GM23338 (cell line): Measurements from ENCODE around the gene COL8A2. TPM values are rescaled to one million over a fixed set of nuclear protein-coding genes. Genes with fewer than 3 reads are reported as not detected.

Source experiments
- ATAC-seq: fragments of 200-7000 bp; cut with Tn5 transposase; 3 replicates; pipeline ENCODE4 v1.9.1; 2020
- DNase-seq: peaks from one replicate; pipeline ENCODE4 v3.0.0-alpha.2; 2015; ENCODE audit warnings: low spot score
- H2AFZ ChIP-seq: fragments of 200-600 bp; sonication (generic); 2 replicates; pipeline ENCODE4 v1.8.0; 2016; ENCODE audit warnings: antibody characterized with exemption, mild to moderate bottlenecking, moderate library complexity
- H3F3A ChIP-seq: fragments of 200-600 bp; sonication (generic); replicated peaks from 2 replicates; pipeline ENCODE4 v1.8.0; 2017; ENCODE audit warnings: antibody characterized with exemption, mixed run types, low read depth
- H3K27ac ChIP-seq: fragments of 200-600 bp; sonication (generic); 2 replicates; pipeline ENCODE4 v1.6.1; 2016; ENCODE audit warnings: low read depth
- H3K27me3 ChIP-seq: fragments of 200-600 bp; sonication (generic); 2 replicates; pipeline ENCODE4 v1.8.0; 2016; ENCODE audit warnings: mild to moderate bottlenecking, mixed run types, moderate library complexity; ENCODE audit not compliant: insufficient read depth
- H3K36me3 ChIP-seq: fragments of 200-600 bp; sonication (generic); 2 replicates; pipeline ENCODE4 v1.8.0; 2016; ENCODE audit warnings: mild to moderate bottlenecking; ENCODE audit not compliant: insufficient read depth
- H3K4me1 ChIP-seq: fragments of 200-600 bp; sonication (generic); 2 replicates; pipeline ENCODE4 v1.8.0; 2016; ENCODE audit warnings: mild to moderate bottlenecking, moderate library complexity; ENCODE audit not compliant: insufficient read depth
- H3K4me2 ChIP-seq: fragments of 200-600 bp; sonication (generic); 2 replicates; pipeline ENCODE4 v1.7.1; 2017; ENCODE audit warnings: mixed run types
- H3K4me3 ChIP-seq: fragments of 200-600 bp; sonication (generic); 2 replicates; pipeline ENCODE4 v1.6.1; 2016; ENCODE audit warnings: mixed run types
- H3K79me2 ChIP-seq: fragments of 200-600 bp; sonication (generic); replicated peaks from 2 replicates; pipeline ENCODE4 v1.8.0; 2017; ENCODE audit warnings: mild to moderate bottlenecking; ENCODE audit not compliant: insufficient read depth
- H3K9me2 ChIP-seq: fragments of 200-600 bp; sonication (generic); 2 replicates; pipeline ENCODE4 v1.8.0; 2017; ENCODE audit not compliant: insufficient read depth
- H4K20me1 ChIP-seq: fragments of 200-600 bp; sonication (generic); replicated peaks from 2 replicates; pipeline ENCODE4 v1.8.0; 2017; ENCODE audit warnings: mild to moderate bottlenecking; ENCODE audit not compliant: insufficient read depth
- H3K27ac Mint-ChIP-seq: 2 replicates; pipeline ENCODE4 v1.8.0; 2020; ENCODE audit warnings: inconsistent platforms, mild to moderate bottlenecking, moderate library complexity, mixed read lengths
- H3K27me3 Mint-ChIP-seq: 3 replicates; pipeline ENCODE4 v1.8.0; 2022; ENCODE audit warnings: low read depth, mild to moderate bottlenecking, moderate library complexity, mixed read lengths, inconsistent platforms; ENCODE audit not compliant: insufficient read depth, poor library complexity
- H3K36me3 Mint-ChIP-seq: 3 replicates; pipeline ENCODE4 v1.8.0; 2021; ENCODE audit warnings: low read depth, mild to moderate bottlenecking, inconsistent platforms, moderate library complexity, mixed read lengths
- H3K4me1 Mint-ChIP-seq: 3 replicates; pipeline ENCODE4 v1.8.0; 2020; ENCODE audit warnings: mild to moderate bottlenecking, inconsistent platforms, mixed read lengths
- H3K4me3 Mint-ChIP-seq: 3 replicates; pipeline ENCODE4 v1.8.0; 2021; ENCODE audit warnings: moderate library complexity, mild to moderate bottlenecking, inconsistent platforms, mixed read lengths
- H3K9me3 Mint-ChIP-seq: 3 replicates; pipeline ENCODE4 v1.8.0; 2020; ENCODE audit warnings: moderate library complexity, mild to moderate bottlenecking, inconsistent platforms, mixed read lengths
- CTCF ChIP-seq, 2 experiments: fragments of 200-600 bp in 1 of 2; sonication (generic) in 1 of 2; conservative IDR thresholded peaks; 2 replicates each; pipeline versions ENCODE4 v1.5.1 to v1.6.1; 2016 to 2017; ENCODE audit warnings: antibody characterized with exemption in 2 of 2, low read depth in 2 of 2, mild to moderate bottlenecking in 2 of 2, moderate library complexity in 1 of 2
- ETS1 ChIP-seq: IDR thresholded peaks from 2 replicates; pipeline ENCODE4 v1.6.1; 2016; ENCODE audit warnings: antibody characterized with exemption
- EZH2 ChIP-seq: fragments of 200-600 bp; sonication (generic); IDR thresholded peaks from one replicate; pipeline ENCODE4 v1.8.0; 2017; ENCODE audit warnings: antibody characterized with exemption, mild to moderate bottlenecking, low read depth; ENCODE audit not compliant: unreplicated experiment
- EZH2phosphoT487 ChIP-seq: fragments of 200-600 bp; sonication (generic); IDR thresholded peaks from one replicate; pipeline ENCODE4 v1.8.1; 2018; ENCODE audit warnings: antibody characterized with exemption; ENCODE audit not compliant: unreplicated experiment
- JUNB ChIP-seq: IDR thresholded peaks from one replicate; pipeline ENCODE4 v1.6.1; 2016; ENCODE audit warnings: antibody characterized with exemption; ENCODE audit not compliant: unreplicated experiment
- NANOG ChIP-seq: IDR thresholded peaks from 2 replicates; pipeline ENCODE4 v1.6.1; 2016; ENCODE audit warnings: antibody characterized with exemption, borderline replicate concordance
- POLR2AphosphoS5 ChIP-seq: IDR thresholded peaks from 2 replicates; pipeline ENCODE4 v1.6.1; 2016; ENCODE audit warnings: antibody characterized with exemption, low read depth
- REST ChIP-seq: IDR thresholded peaks from one replicate; pipeline ENCODE4 v1.6.1; 2018; ENCODE audit warnings: antibody characterized with exemption; ENCODE audit not compliant: unreplicated experiment
- ZNF114 ChIP-seq: fragments of 250-450 bp; sonication (Bioruptor Pico); IDR thresholded peaks from 2 replicates; pipeline ENCODE4 v1.5.0; 2020; ENCODE audit warnings: mild to moderate bottlenecking, moderate library complexity
- ZNF462 ChIP-seq: fragments of 250-450 bp; sonication (Bioruptor Pico); IDR thresholded peaks from 2 replicates; pipeline ENCODE4 v1.5.0; 2020; ENCODE audit warnings: mild to moderate bottlenecking, moderate library complexity
- polyA plus RNA-seq: library from polyadenylated mRNA; unstranded; fragments of >200 nt; fragmentation: Nextera tagmentation; extraction: Ambion mirVana; gene quantifications from 2 replicates; pipeline ENCODE4 v1.2.1, GENCODE V29; 2016
- total RNA-seq: library from RNA; depleted of rRNA; stranded (reverse); fragments of >200 nt; shearing (Covaris generic); gene quantifications from 2 replicates; pipeline ENCODE4 v1.2.3, GENCODE V29; 2014

COL8A2 gene
- total and polyA plus RNA-seq, 2 experiments from 2014 or later: 0.95 to 4.9 TPM

GRCh38 chr1:36148821-36149236, 23.8 kb upstream of the COL8A2 start (continued):
- TF ChIP-seq CTCF (conservative IDR thresholded peaks at IDR 0.05; ENCODE audit: low read depth in 2 of 2) (no peak), ZNF462 (CRISPR knock-in tag) (no peak), EZH2 (no peak), POLR2AphosphoS5 (no peak), JUNB (no peak)

- Histone ChIP-seq H3K27ac (no peak overlapping the region), H2AFZ (no peak overlapping the region), H3K9me2 (no peaks in the 10 kb centered on the region), H3F3A (peaks cover 4% of the 10 kb centered on the region), H3K4me3 (no peak overlapping the region), H3K4me2 (no peak overlapping the region), H3K36me3 (no peaks in the 10 kb centered on the region), H4K20me1 (peaks cover 5% of the 10 kb centered on the region; the same call in 1 of the 2 replicates), H3K27me3 (no peaks in the 10 kb centered on the region), H3K4me1 (no peaks in the 10 kb centered on the region), H3K79me2 (peaks cover 25% of the 10 kb centered on the region)
- Mint-ChIP-seq H3K9me3 (no peaks in the 10 kb centered on the region; the same call in 1 of the 3 replicates), H3K27me3 (peaks cover 13% of the 10 kb centered on the region), H3K27ac (no peak overlapping the region), H3K4me3 (no peak overlapping the region), H3K36me3 (peaks cover 9% of the 10 kb centered on the region; the same call in 2 of the 3 replicates), H3K4me1 (peaks cover 6% of the 10 kb centered on the region; the same call in 1 of the 3 replicates)
- DNase-seq (no peak), ATAC-seq (no peak)
- TF ChIP-seq REST (no peak), CTCF (conservative IDR thresholded peaks at IDR 0.05; ENCODE audit: low read depth in 2 of 2) (no peak), EZH2phosphoT487 (no peak), NANOG (no peak), ZNF114 (no peak), ETS1 (no peak), POLR2AphosphoS5 (no peak), JUNB (no peak)
Observed at GRCh38 chr1:36144413-36144812, 19.4 kb upstream of the COL8A2 start.
